Nephron (organoid): ENCODE data around the gene PON3.

Source experiments
- H3K27ac Mint-ChIP-seq, 3 experiments: 2 replicates each; pipeline ENCODE4 v1.8.0; 2020; ENCODE audit warnings: mixed read lengths in 3 of 3, mild to moderate bottlenecking in 2 of 3, moderate library complexity in 1 of 3
- H3K27me3 Mint-ChIP-seq: 2 replicates; pipeline ENCODE4 v1.8.0; 2021; ENCODE audit warnings: low read depth, mild to moderate bottlenecking, moderate library complexity, mixed read lengths
- H3K36me3 Mint-ChIP-seq: 2 replicates; pipeline ENCODE4 v1.8.0; 2020; ENCODE audit warnings: low read depth, mixed read lengths
- H3K4me1 Mint-ChIP-seq: 2 replicates; pipeline ENCODE4 v1.8.0; 2020; ENCODE audit warnings: mixed read lengths
- H3K4me3 Mint-ChIP-seq, 3 experiments: 2 replicates each; pipeline ENCODE4 v1.8.0; 2020; ENCODE audit warnings: mild to moderate bottlenecking in 3 of 3, mixed read lengths in 3 of 3, moderate library complexity in 2 of 3
- H3K9me3 Mint-ChIP-seq: 2 replicates; pipeline ENCODE4 v1.8.0; 2020; ENCODE audit warnings: mixed read lengths
- TF ChIP-seq, protein P1 (sequence below), 3 experiments: fragments of 200-600 bp; sonication (generic); IDR thresholded peaks; one replicate each; pipeline ENCODE4 v1.5.0; 2021; ENCODE audit warnings: antibody characterized with exemption in 3 of 3; ENCODE audit not compliant: unreplicated experiment in 3 of 3

Gene PON3

DNA sequence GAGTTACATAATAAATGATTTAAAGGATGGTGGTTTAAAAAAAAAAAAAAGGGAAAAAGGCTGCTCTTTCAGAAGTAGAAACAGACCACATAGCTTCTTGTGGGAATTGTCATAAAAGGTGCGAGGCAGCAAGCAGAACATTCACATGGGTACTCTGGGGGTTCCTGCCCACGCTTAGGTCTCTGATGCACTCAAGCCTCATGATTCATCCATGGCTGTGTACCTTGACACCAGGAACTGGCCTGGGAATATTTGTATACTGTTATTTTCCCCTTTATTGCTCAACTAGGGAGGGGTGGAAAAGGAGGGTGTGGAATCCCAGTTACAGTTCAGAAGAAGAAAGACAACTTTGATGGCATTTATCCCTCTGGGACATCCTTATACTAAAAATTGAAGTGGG is 34.7 kb upstream of the PON3 start:
- no peaks in the 10 kb centered on the region for H3K27me3 Mint-ChIP-seq
- peak overlapping the region; percentile 30 to 74 (median 54) for H3K27ac Mint-ChIP-seq
- peaks cover 45% of the 10 kb centered on the region for H3K36me3 Mint-ChIP-seq
- H3K4me3 Mint-ChIP-seq, result peak overlapping the region in 2 of 3 experiments; percentile 20 to 22
- TF ChIP-seq, protein P1, sequence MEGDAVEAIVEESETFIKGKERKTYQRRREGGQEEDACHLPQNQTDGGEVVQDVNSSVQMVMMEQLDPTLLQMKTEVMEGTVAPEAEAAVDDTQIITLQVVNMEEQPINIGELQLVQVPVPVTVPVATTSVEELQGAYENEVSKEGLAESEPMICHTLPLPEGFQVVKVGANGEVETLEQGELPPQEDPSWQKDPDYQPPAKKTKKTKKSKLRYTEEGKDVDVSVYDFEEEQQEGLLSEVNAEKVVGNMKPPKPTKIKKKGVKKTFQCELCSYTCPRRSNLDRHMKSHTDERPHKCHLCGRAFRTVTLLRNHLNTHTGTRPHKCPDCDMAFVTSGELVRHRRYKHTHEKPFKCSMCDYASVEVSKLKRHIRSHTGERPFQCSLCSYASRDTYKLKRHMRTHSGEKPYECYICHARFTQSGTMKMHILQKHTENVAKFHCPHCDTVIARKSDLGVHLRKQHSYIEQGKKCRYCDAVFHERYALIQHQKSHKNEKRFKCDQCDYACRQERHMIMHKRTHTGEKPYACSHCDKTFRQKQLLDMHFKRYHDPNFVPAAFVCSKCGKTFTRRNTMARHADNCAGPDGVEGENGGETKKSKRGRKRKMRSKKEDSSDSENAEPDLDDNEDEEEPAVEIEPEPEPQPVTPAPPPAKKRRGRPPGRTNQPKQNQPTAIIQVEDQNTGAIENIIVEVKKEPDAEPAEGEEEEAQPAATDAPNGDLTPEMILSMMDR (IDR thresholded peaks at IDR 0.05; ENCODE audit: unreplicated experiment in 3 of 3), result no peak
- H3K9me3 Mint-ChIP-seq, result no peaks in the 10 kb centered on the region
- H3K4me1 Mint-ChIP-seq, result peaks cover 23% of the 10 kb centered on the region

DNA sequence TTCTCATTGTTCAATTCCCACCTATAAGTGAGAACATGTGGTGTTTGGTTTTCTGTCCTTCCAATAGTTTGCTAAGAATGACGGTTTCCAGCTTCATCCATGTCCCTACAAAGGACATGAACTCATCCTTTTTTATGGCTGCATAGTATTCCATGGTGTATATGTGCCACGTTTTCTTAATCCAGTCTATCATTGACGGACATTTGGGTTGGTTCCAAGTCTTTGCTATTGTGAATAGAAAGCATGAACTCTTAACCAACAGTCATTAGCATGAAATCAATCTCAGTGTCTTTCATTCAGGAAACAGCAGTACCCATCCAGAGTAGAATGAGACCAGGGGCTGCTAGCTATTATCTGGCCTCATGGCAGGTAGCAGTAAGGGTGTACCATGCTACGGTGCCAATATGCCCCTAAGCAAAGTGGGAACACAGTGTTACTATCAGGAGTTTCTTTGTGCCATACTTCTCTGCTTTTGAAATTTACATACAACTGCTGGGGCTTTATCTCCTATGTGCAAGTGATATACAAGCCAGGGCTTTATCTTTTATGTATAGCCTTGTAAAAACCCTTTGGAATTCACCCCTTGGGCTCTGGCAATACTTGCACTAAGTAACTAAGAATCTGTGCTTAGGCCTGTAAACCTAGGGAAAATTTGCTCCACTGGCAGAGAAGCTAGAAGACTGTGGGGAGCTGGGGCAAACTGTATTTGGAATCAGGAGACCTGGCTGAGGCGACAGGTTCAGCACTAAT is 33.2 kb upstream of the PON3 start:
- Mint-ChIP-seq H3K9me3 (no peaks in the 10 kb centered on the region), H3K36me3 (peaks cover 55% of the 10 kb centered on the region), H3K4me1 (peaks cover 17% of the 10 kb centered on the region), H3K27ac (no peak overlapping the region), H3K4me3 (no peak overlapping the region), H3K27me3 (no peaks in the 10 kb centered on the region)
- TF ChIP-seq, protein P1 (IDR thresholded peaks at IDR 0.05; ENCODE audit: unreplicated experiment in 3 of 3), result no peak

DNA sequence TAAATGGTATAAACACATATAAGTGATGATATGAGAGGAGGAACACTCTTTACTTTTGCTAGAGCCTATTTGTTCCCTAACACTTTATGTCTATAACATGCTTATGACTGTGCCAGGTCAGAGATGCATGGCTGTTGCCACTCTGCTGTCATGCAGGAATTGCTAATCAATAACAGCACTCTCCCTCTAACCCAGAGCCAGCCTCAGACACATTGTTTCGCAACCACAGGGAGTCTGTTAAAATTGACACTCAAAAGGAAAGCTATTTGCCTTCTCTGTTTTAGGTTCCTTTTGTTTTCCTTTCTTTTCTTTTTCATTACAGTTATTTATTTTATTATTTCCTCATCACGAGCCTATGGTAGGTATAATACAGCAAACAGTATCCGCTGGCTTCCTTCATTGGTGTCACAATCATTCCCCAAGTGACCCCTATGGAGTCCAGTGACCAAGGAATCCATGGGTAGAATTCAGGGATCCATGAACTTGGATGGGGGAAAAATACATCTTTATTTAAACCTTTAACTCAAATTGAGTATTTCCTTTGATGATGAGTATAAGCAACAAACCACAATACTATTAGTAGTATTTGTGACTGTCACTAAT is 31.8 kb upstream of the PON3 start:
- Mint-ChIP-seq H3K36me3 (peaks cover 63% of the 10 kb centered on the region), H3K4me1 (peaks cover 6% of the 10 kb centered on the region), H3K9me3 (no peaks in the 10 kb centered on the region), H3K27ac (peak overlapping the region in 1 of 3 experiments; percentile 53), H3K27me3 (no peaks in the 10 kb centered on the region), H3K4me3 (no peak overlapping the region)
- TF ChIP-seq, protein P1 (IDR thresholded peaks at IDR 0.05; ENCODE audit: unreplicated experiment in 3 of 3), result no peak

DNA sequence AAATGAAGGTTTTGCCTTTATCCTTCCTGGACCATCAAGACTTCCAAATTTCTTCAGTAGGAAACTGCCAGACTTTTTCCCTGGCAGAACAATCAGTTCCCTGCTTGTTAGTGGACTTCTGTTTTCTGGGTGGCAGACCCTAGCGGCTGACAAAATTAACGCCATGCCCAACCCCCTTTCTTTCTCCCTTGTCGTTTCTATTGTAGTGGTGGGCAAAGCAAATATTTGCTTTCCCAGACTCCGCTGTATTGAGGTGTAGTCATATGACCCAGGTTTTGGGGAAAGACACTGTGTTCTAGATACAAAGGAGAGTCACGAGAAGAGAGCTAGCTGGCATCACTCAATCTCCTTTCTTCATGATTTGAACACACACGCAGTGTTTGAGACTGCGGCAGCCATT is 31.0 kb upstream of the PON3 start:
- H3K27ac Mint-ChIP-seq, result no peak overlapping the region
- TF ChIP-seq, protein P1 (IDR thresholded peaks at IDR 0.05; ENCODE audit: unreplicated experiment in 3 of 3), result no peak

DNA sequence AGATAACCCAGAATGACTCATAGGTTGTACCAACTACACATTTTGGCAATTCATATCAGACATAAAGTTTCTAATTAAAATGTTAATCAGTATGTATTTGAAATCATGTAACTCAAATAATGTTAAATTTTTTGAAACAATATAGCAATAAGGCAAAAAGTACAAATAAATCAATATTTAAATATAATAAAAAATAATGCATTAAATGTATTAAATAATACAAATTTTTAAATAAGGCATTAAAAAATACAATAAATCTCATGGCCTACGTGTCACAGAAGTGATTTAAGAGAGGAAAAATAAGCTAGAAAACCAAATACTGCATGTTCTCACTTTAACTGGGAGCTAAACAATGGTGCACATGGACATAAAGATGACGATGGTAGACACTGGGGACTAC is 29.5 kb upstream of the PON3 start:
- Mint-ChIP-seq H3K4me3 (no peak overlapping the region), H3K4me1 (peaks cover 17% of the 10 kb centered on the region), H3K36me3 (peaks cover 59% of the 10 kb centered on the region), H3K27me3 (no peaks in the 10 kb centered on the region), H3K9me3 (no peaks in the 10 kb centered on the region), H3K27ac (no peak overlapping the region)
- TF ChIP-seq, protein P1 (IDR thresholded peaks at IDR 0.05; ENCODE audit: unreplicated experiment in 3 of 3), result no peak

More for the DNA sequence above, 31.0 kb upstream of the PON3 start:
- Mint-ChIP-seq H3K36me3 (peaks cover 60% of the 10 kb centered on the region), H3K27me3 (no peaks in the 10 kb centered on the region), H3K9me3 (no peaks in the 10 kb centered on the region), H3K4me1 (peaks cover 2% of the 10 kb centered on the region), H3K4me3 (no peak overlapping the region)
